ENCODE results near the gene C1QTNF5. TPM values are rescaled to one million over a fixed set of nuclear protein-coding genes. Genes with fewer than 3 reads are reported as not detected.

C1QTNF5 gene
- total RNA-seq, 4 donors from 2014 or later: 44.3 to 52.1 (median 45.6) TPM

DNA sequence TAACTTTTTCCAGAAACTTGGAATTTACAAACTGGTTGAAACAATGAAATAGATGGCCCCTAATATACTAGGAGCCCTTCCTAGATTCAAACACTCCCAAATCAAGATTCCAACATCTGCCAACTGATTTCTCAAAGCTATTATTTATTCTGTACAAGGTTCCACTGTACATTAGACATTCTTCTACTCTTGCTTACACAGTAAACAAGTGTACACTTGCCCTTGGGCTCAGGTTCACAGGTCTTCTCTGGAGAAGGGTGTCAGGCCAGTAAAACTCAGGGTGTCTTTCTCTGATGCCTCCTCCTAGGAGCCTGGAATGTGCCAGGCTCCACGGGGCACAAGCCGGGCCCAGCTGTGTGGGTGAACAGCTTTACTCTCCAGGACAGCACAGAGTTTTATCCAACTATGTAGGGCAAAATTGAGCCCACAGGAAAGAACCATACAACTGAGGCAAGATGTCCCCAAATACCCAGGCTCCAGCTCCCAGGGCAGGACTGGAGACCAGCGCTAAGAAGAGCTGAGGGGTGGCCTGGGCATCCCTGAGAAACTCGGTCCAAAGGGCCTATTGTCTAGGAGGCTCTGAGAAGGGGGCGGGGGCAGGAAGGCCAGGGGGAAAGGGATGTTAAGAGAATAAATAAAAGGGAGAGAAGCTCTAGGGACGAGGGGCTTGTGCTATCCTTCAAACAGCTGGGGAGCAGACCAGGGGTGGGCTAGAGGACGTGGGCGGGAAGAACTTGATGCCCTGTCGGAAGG lies 14.6 kb upstream of the C1QTNF5 start:
- 74 to 85% methylated on average over 4 to 6 of the region's 9 CpGs for WGBS, 2 donors (ENCODE audit: low coverage in 1 of 2)
- Histone ChIP-seq H3K27me3 (no peaks in the 10 kb centered on the region), H3K4me3 (no peak overlapping the region), H3K9me3 (no peaks in the 10 kb centered on the region), H3K27ac (peak overlapping the region in 2 of 4 donors; percentile 86 to 89), H3K4me1 (peaks cover 0 to 54% (median 6%) of the 10 kb centered on the region in 3 donors), H3K36me3 (peaks cover 0 to 36% of the 10 kb centered on the region in 2 donors)
- no peak for ATAC-seq
- TF ChIP-seq POLR2A (IDR thresholded peaks at IDR 0.05): no peak
- TF ChIP-seq EP300 (IDR thresholded peaks at IDR 0.05): no peak
- no peak for TF ChIP-seq POLR2AphosphoS5 (IDR thresholded peaks at IDR 0.05)
- TF ChIP-seq, protein P1, sequence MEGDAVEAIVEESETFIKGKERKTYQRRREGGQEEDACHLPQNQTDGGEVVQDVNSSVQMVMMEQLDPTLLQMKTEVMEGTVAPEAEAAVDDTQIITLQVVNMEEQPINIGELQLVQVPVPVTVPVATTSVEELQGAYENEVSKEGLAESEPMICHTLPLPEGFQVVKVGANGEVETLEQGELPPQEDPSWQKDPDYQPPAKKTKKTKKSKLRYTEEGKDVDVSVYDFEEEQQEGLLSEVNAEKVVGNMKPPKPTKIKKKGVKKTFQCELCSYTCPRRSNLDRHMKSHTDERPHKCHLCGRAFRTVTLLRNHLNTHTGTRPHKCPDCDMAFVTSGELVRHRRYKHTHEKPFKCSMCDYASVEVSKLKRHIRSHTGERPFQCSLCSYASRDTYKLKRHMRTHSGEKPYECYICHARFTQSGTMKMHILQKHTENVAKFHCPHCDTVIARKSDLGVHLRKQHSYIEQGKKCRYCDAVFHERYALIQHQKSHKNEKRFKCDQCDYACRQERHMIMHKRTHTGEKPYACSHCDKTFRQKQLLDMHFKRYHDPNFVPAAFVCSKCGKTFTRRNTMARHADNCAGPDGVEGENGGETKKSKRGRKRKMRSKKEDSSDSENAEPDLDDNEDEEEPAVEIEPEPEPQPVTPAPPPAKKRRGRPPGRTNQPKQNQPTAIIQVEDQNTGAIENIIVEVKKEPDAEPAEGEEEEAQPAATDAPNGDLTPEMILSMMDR (IDR thresholded peaks at IDR 0.05): no peak

DNA sequence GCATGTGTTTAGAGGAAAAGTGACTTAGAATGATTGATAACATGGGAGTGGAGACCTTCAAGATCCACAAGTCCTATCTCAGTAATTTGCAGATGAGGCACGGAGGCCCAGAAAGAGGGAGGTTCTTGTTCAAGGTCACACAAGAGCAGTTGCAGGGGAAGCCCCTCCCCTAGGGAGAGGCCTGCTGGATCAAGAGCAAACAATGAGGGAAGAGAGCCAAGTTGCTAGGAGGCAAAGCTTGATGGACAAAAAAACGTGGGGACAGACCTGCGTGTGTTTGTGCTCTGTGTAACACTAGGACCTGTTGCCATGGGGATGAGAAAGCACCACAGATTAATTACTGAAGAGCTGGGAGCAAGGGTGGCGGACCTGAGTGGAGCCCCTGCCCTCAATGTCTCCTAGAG lies 12.2 kb upstream of the C1QTNF5 start:
- WGBS, 2 donors (ENCODE audit: low coverage in 1 of 2): 22 to 24% methylated on average over 4 of the region's 4 CpGs
- no peak overlapping the region for H3K4me3 ChIP-seq
- peak overlapping the region in 3 of 4 donors; percentile 53 to 86 (median 61) for H3K27ac ChIP-seq
- H3K27me3 ChIP-seq: no peaks in the 10 kb centered on the region
- H3K9me3 ChIP-seq: no peaks in the 10 kb centered on the region
- peak; percentile 23 for ATAC-seq
- TF ChIP-seq POLR2AphosphoS5 (IDR thresholded peaks at IDR 0.05) (no peak), EP300 (IDR thresholded peaks at IDR 0.05) (no peak), POLR2A (IDR thresholded peaks at IDR 0.05) (no peak)
- TF ChIP-seq, protein P1 (IDR thresholded peaks at IDR 0.05): no peak
- peaks cover 0 to 13% of the 10 kb centered on the region in 2 donors for H3K36me3 ChIP-seq
- peaks cover 0 to 46% (median 6%) of the 10 kb centered on the region in 3 donors for H3K4me1 ChIP-seq

- H3K4me1 ChIP-seq: peaks cover 0 to 33% (median 6%) of the 10 kb centered on the region in 3 donors
- TF ChIP-seq, protein P1 (IDR thresholded peaks at IDR 0.05): no peak
- TF ChIP-seq POLR2A (IDR thresholded peaks at IDR 0.05): no peak
- TF ChIP-seq POLR2AphosphoS5 (IDR thresholded peaks at IDR 0.05): no peak
- TF ChIP-seq EP300 (IDR thresholded peaks at IDR 0.05): no peak
- H3K27me3 ChIP-seq: no peaks in the 10 kb centered on the region
- H3K9me3 ChIP-seq: no peaks in the 10 kb centered on the region
- 100% methylated on average over 1 of the region's 2 CpGs; no CpG with 5 or more reads in 1 of the 2 donors for WGBS, 2 donors (ENCODE audit: low coverage in 1 of 2)
- H3K27ac ChIP-seq: no peak overlapping the region
- no peak overlapping the region for H3K4me3 ChIP-seq
- ATAC-seq: no peak
- H3K36me3 ChIP-seq: peaks cover 0 to 4% of the 10 kb centered on the region in 2 donors
These were observed 10.5 kb upstream of the C1QTNF5 start for GRCh38 chr11:119351232-119351631.

DNA sequence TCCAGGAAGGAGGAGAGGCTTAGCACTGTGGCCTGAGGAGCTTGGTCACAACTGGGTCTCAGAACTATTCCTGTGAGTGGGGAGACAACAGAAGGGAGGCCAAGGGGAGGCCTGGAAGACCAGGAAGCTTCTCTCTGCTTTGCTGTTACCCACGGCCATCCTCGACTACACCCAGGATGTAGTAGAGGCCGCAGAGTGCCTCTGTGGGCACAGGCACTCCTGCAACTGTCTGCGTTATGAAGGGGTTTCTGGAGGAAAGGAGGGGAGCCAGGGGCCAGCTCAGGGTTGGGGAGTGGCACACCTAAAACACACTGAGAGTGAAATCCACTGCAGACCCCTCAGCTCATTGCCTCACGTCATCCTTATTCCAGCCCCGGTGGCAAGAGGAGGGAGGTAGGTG lies 9.6 kb upstream of the C1QTNF5 start:
- Histone ChIP-seq H3K27me3 (no peaks in the 10 kb centered on the region), H3K4me3 (no peak overlapping the region), H3K27ac (no peak overlapping the region), H3K9me3 (no peaks in the 10 kb centered on the region), H3K4me1 (peaks cover 0 to 23% (median 6%) of the 10 kb centered on the region in 3 donors), H3K36me3 (peaks cover 0 to 2% of the 10 kb centered on the region in 2 donors)
- TF ChIP-seq EP300 (IDR thresholded peaks at IDR 0.05): no peak
- no peak for ATAC-seq
- WGBS, 2 donors (ENCODE audit: low coverage in 1 of 2): 93 to 100% methylated on average over 1 to 3 of the region's 6 CpGs

DNA sequence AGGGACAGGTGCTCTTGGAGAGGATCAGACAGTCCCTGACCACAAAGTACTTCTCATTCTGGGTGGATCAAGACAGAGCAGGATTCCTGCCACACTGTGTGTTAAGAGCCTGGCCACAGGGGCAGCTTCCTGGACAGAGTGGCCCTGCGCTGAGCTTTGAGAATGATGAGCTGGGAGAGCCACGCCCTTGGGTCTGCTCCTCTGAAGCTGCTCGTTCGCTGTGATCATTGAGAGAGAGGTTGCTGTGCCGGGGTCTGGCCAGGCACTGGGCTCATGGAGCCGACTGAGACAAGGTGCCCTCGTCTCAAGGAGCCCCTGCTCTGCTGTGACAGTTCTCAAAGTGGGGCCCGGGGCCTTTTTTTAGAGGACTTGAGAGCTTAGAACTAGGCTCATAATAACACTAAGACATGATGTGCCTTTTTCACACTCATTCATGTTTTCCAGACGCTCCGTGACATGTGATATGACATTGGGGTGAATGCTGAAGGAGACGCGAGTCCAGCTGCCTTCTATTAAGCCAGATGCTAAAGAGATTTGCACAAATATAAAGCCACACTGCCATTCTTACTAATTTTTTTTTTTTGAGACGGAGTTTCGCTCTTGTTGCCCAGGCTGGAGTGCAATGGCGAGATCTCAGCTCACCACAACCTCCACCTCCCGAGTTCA lies 7.4 kb upstream of the C1QTNF5 start:
- Histone ChIP-seq H3K4me1 (peaks cover 0 to 16% (median 4%) of the 10 kb centered on the region in 3 donors), H3K27me3 (no peaks in the 10 kb centered on the region), H3K4me3 (no peak overlapping the region), H3K9me3 (no peaks in the 10 kb centered on the region), H3K27ac (peak overlapping the region in 1 of 4 donors; percentile 15), H3K36me3 (no peaks in the 10 kb centered on the region)
- TF ChIP-seq POLR2AphosphoS5 (IDR thresholded peaks at IDR 0.05) (no peak), EP300 (IDR thresholded peaks at IDR 0.05) (no peak), POLR2A (IDR thresholded peaks at IDR 0.05) (no peak)
- TF ChIP-seq, protein P1 (IDR thresholded peaks at IDR 0.05): no peak
- no peak for ATAC-seq
- WGBS, 2 donors (ENCODE audit: low coverage in 1 of 2): 72% methylated on average over 11 of the region's 16 CpGs; no CpG with 5 or more reads in 1 of the 2 donors

Data from gastroesophageal sphincter (tissue), 4 donors.